Parathyroid adenoma (tissue), 2 donors: ENCODE results near the gene IL1RAPL1.

Experiments
- H2AFZ ChIP-seq: fragments of 300-600 bp; sonication (generic); one replicate; pipeline ENCODE4 v1.7.0; 2017; ENCODE audit warnings: antibody characterized with exemption, mild to moderate bottlenecking
- H3K27ac ChIP-seq: fragments of 300-600 bp; sonication (generic); one replicate; pipeline ENCODE4 v1.7.0; 2017
- H3K27me3 ChIP-seq: fragments of 300-600 bp; sonication (generic); one replicate; pipeline ENCODE4 v1.7.0; 2017; ENCODE audit warnings: low read length; ENCODE audit not compliant: control insufficient read depth, insufficient read depth
- H3K36me3 ChIP-seq: fragments of 300-600 bp; sonication (generic); one replicate; pipeline ENCODE4 v1.7.0; 2017; ENCODE audit warnings: low read length; ENCODE audit not compliant: control insufficient read depth, insufficient read depth
- H3K4me1 ChIP-seq: fragments of 300-600 bp; sonication (generic); one replicate; pipeline ENCODE4 v1.7.0; 2017; ENCODE audit warnings: control low read depth
- H3K4me2 ChIP-seq: fragments of 300-600 bp; sonication (generic); one replicate; pipeline ENCODE4 v1.7.0; 2017; ENCODE audit warnings: low read length
- H3K4me3 ChIP-seq: fragments of 300-600 bp; sonication (generic); one replicate; pipeline ENCODE4 v1.7.0; 2017; ENCODE audit warnings: low read depth, low read length
- H3K79me2 ChIP-seq: fragments of 300-600 bp; sonication (generic); one replicate; pipeline ENCODE4 v1.7.0; 2017; ENCODE audit warnings: control low read depth
- H3K9ac ChIP-seq: fragments of 300-600 bp; sonication (generic); one replicate; pipeline ENCODE4 v1.7.0; 2017; ENCODE audit warnings: mild to moderate bottlenecking
- H3K9me3 ChIP-seq: fragments of 300-600 bp; sonication (generic); one replicate; pipeline ENCODE4 v1.7.0; 2017; ENCODE audit warnings: low read length; ENCODE audit not compliant: control insufficient read depth
- CTCF ChIP-seq: fragments of 300-600 bp; sonication (generic); IDR thresholded peaks from one replicate; pipeline ENCODE4 v1.7.0; 2017; ENCODE audit warnings: antibody characterized with exemption, mild to moderate bottlenecking
- donor health status: primary hyperparathyroidism.

IL1RAPL1 gene

GRCh38 chrX:28946846-28947245, 359.6 kb downstream of the IL1RAPL1 start:
- Histone ChIP-seq H3K9ac (no peak overlapping the region), H3K4me1 (no peaks in the 10 kb centered on the region), H3K36me3 (no peaks in the 10 kb centered on the region), H3K27ac (no peak overlapping the region), H3K4me2 (no peak overlapping the region), H3K4me3 (no peak overlapping the region), H2AFZ (no peak overlapping the region), H3K9me3 (no peaks in the 10 kb centered on the region), H3K27me3 (no peaks in the 10 kb centered on the region), H3K79me2 (no peaks in the 10 kb centered on the region)
- no peak for TF ChIP-seq CTCF

GRCh38 chrX:28960063-28960462, 372.8 kb downstream of the IL1RAPL1 start:
- no peaks in the 10 kb centered on the region for H3K4me1 ChIP-seq
- no peak overlapping the region for H3K27ac ChIP-seq
- H3K4me3 ChIP-seq = no peak overlapping the region
- TF ChIP-seq CTCF = no peak
- no peaks in the 10 kb centered on the region for H3K79me2 ChIP-seq
- no peak overlapping the region for H3K9ac ChIP-seq
- no peaks in the 10 kb centered on the region for H3K36me3 ChIP-seq
- H3K27me3 ChIP-seq = no peaks in the 10 kb centered on the region
- no peaks in the 10 kb centered on the region for H3K9me3 ChIP-seq
- no peak overlapping the region for H2AFZ ChIP-seq
- H3K4me2 ChIP-seq = no peak overlapping the region

- Histone ChIP-seq H3K27me3 (no peaks in the 10 kb centered on the region), H3K4me1 (no peaks in the 10 kb centered on the region), H3K4me3 (no peak overlapping the region), H3K79me2 (no peaks in the 10 kb centered on the region), H2AFZ (no peak overlapping the region), H3K36me3 (no peaks in the 10 kb centered on the region), H3K9me3 (no peaks in the 10 kb centered on the region), H3K4me2 (no peak overlapping the region), H3K9ac (no peak overlapping the region), H3K27ac (no peak overlapping the region)
- TF ChIP-seq CTCF = no peak
Measured at GRCh38 chrX:28966331-28966730, 379.1 kb downstream of the IL1RAPL1 start.

GRCh38 chrX:28969126-28969525, 381.9 kb downstream of the IL1RAPL1 start:
- no peak for TF ChIP-seq CTCF
- no peaks in the 10 kb centered on the region for H3K9me3 ChIP-seq

GRCh38 chrX:28979877-28980276, 392.6 kb downstream of the IL1RAPL1 start:
- no peak overlapping the region for H3K4me3 ChIP-seq

More at GRCh38 chrX:28969126-28969525, 381.9 kb downstream of the IL1RAPL1 start:
- no peak overlapping the region for H3K4me2 ChIP-seq
- no peaks in the 10 kb centered on the region for H3K36me3 ChIP-seq
- no peak overlapping the region for H3K4me3 ChIP-seq
- H3K79me2 ChIP-seq = no peaks in the 10 kb centered on the region
- no peak overlapping the region for H2AFZ ChIP-seq
- H3K4me1 ChIP-seq = no peaks in the 10 kb centered on the region
- H3K9ac ChIP-seq = no peak overlapping the region
- no peaks in the 10 kb centered on the region for H3K27me3 ChIP-seq
- H3K27ac ChIP-seq = no peak overlapping the region

More at GRCh38 chrX:28979877-28980276, 392.6 kb downstream of the IL1RAPL1 start:
- Histone ChIP-seq H3K9me3 (no peaks in the 10 kb centered on the region), H3K79me2 (no peaks in the 10 kb centered on the region), H3K27ac (no peak overlapping the region), H3K36me3 (no peaks in the 10 kb centered on the region), H3K4me2 (no peak overlapping the region), H2AFZ (no peak overlapping the region), H3K4me1 (no peaks in the 10 kb centered on the region), H3K9ac (no peak overlapping the region), H3K27me3 (no peaks in the 10 kb centered on the region)
- TF ChIP-seq CTCF = no peak
